Aorta (tissue), 5 donors: ENCODE data around the gene TMEFF2. TPM values are rescaled to one million over a fixed set of nuclear protein-coding genes. Genes with fewer than 3 reads are reported as not detected.

Experiments used
- ATAC-seq: fragments of 200-7000 bp; cut with Tn5 transposase; one replicate; pipeline ENCODE4 v1.9.1; 2022; ENCODE audit warnings: moderate library complexity; ENCODE audit not compliant: low FRiP score
- DNase-seq, 2 donors: peaks; one replicate each; pipeline ENCODE4 v3.0.0-alpha.2; 2020
- H3K27ac ChIP-seq, 2 donors: one replicate each; pipeline ENCODE4 v1.5.1; 2013; ENCODE audit warnings: low read length in 2 of 2, mild to moderate bottlenecking in 2 of 2, moderate library complexity in 2 of 2, control low read depth in 1 of 2, inconsistent platforms in 1 of 2, low read depth in 1 of 2
- H3K27me3 ChIP-seq, 2 donors: one replicate each; pipeline ENCODE4 v1.6.1; 2013; ENCODE audit warnings: control low read depth in 1 of 2, low read length in 1 of 2, mild to moderate bottlenecking in 1 of 2, moderate library complexity in 1 of 2; ENCODE audit not compliant: insufficient read depth in 2 of 2, control insufficient read depth in 1 of 2
- H3K36me3 ChIP-seq, 2 donors: one replicate each; pipeline ENCODE4 v1.6.1; 2013; ENCODE audit warnings: control low read depth in 1 of 2, low read length in 1 of 2, mild to moderate bottlenecking in 1 of 2; ENCODE audit not compliant: insufficient read depth in 2 of 2, control insufficient read depth in 1 of 2
- H3K4me1 ChIP-seq, 2 donors: one replicate each; pipeline ENCODE4 v1.6.1; 2013; ENCODE audit warnings: low read length in 2 of 2, control low read depth in 1 of 2, mild to moderate bottlenecking in 1 of 2, moderate library complexity in 1 of 2; ENCODE audit not compliant: insufficient read depth in 2 of 2, control insufficient read depth in 1 of 2
- H3K4me3 ChIP-seq, 2 donors: one replicate each; pipeline ENCODE4 v1.5.1; 2013; ENCODE audit warnings: low read length in 2 of 2, control low read depth in 1 of 2, mild to moderate bottlenecking in 1 of 2
- H3K9me3 ChIP-seq: one replicate; pipeline ENCODE4 v1.6.1; 2013; ENCODE audit warnings: mild to moderate bottlenecking, low read length; ENCODE audit not compliant: control insufficient read depth
- WGBS, 2 donors: extraction: QIAGEN DNeasy Blood & Tissue Kit; methylation state at CpG; one replicate each; pipeline ENCODE4 v1.1.7; 2013; 5-methylcytosine and 5-hydroxymethylcytosine counted together
- intact Hi-C, 2 donors: fragments of 100-400 bp; cut with DNase I; formaldehyde crosslinking; loops; one replicate each; pipeline versions ENCODE4 v1.14.2 to v1.15.0; 2022
- polyA plus RNA-seq, 2 donors: library from polyadenylated mRNA; stranded (reverse); fragments of 200-250 nt; gene quantifications; one replicate each; pipeline ENCODE4 v1.2.3, GENCODE V29; 2013
- total RNA-seq, 2 donors: library from RNA; stranded (reverse); fragmentation: NEBNext Ultra II Directional; extraction: Animal tissue kit (Norgen Biotek cat#: 25700); gene quantifications; one replicate each; pipeline ENCODE4 v1.2.1, GENCODE V29; 2021
- donor health status: healthy with polysubstance abuse.
- donor health status: Bipolar disorder and iron deficiency.
- donor health status: DM: no; HTN: no; CAD: no.
- donor health status: DM: no; HTN: no; CAD: no.
- donor health status: DM: yes; HTN: yes; CAD: no.

TMEFF2 gene
- total and polyA plus RNA-seq, 4 donors, result 0.12 TPM; not detected in 3

- intact Hi-C loops, result no loop called here
- DNase-seq (no peak), ATAC-seq (no peak)
- WGBS, 2 donors, result 84 to 90% methylated on average over 1 of the region's 1 CpG
- H3K4me3 ChIP-seq, result no peak overlapping the region
- H3K4me1 ChIP-seq, result no peaks in the 10 kb centered on the region
- no peak overlapping the region for H3K27ac ChIP-seq
- no peaks in the 10 kb centered on the region for H3K9me3 ChIP-seq
- no peaks in the 10 kb centered on the region for H3K27me3 ChIP-seq
- no peaks in the 10 kb centered on the region for H3K36me3 ChIP-seq
These were observed 156.6 kb downstream of the TMEFF2 start for GRCh38 chr2:192038110-192038509.

- Histone ChIP-seq H3K36me3 (no peaks in the 10 kb centered on the region), H3K4me3 (no peak overlapping the region), H3K4me1 (no peaks in the 10 kb centered on the region), H3K9me3 (no peaks in the 10 kb centered on the region), H3K27ac (no peak overlapping the region), H3K27me3 (no peaks in the 10 kb centered on the region)
- DNase-seq, result no peak
- 59 to 73% methylated on average over 3 of the region's 3 CpGs for WGBS, 2 donors
- intact Hi-C loops, result no loop called here
- no peak for ATAC-seq
These were observed 158.8 kb downstream of the TMEFF2 start for GRCh38 chr2:192035731-192036442.

- DNase-seq (no peak), ATAC-seq (no peak)
- no peaks in the 10 kb centered on the region for H3K4me1 ChIP-seq
- intact Hi-C loops, result no loop called here
- H3K9me3 ChIP-seq, result no peaks in the 10 kb centered on the region
- no peak overlapping the region for H3K27ac ChIP-seq
- H3K27me3 ChIP-seq, result no peaks in the 10 kb centered on the region
- no peaks in the 10 kb centered on the region for H3K36me3 ChIP-seq
- WGBS, 2 donors, result 96 to 98% methylated on average over 3 of the region's 3 CpGs
- no peak overlapping the region for H3K4me3 ChIP-seq
These were observed 163.9 kb downstream of the TMEFF2 start for GRCh38 chr2:192030856-192031255.

GRCh38 chr2:192030289-192030688 lies 164.4 kb downstream of the TMEFF2 start:
- 87 to 90% methylated on average over 1 of the region's 1 CpG for WGBS, 2 donors

GRCh38 chr2:192029089-192029488 lies 165.6 kb downstream of the TMEFF2 start:
- no peaks in the 10 kb centered on the region for H3K36me3 ChIP-seq
- H3K27ac ChIP-seq, result no peak overlapping the region
- no peaks in the 10 kb centered on the region for H3K27me3 ChIP-seq
- H3K4me3 ChIP-seq, result no peak overlapping the region
- ATAC-seq (no peak), DNase-seq (no peak)
- no peaks in the 10 kb centered on the region for H3K4me1 ChIP-seq
- no peaks in the 10 kb centered on the region for H3K9me3 ChIP-seq
- 70 to 84% methylated on average over 2 of the region's 2 CpGs for WGBS, 2 donors
- intact Hi-C loops, result no loop called here

More at GRCh38 chr2:192030289-192030688, 164.4 kb downstream of the TMEFF2 start:
- ATAC-seq, result no peak
- no peak for DNase-seq
- H3K4me3 ChIP-seq, result no peak overlapping the region
- no peak overlapping the region for H3K27ac ChIP-seq
- intact Hi-C loops, result no loop called here
- H3K36me3 ChIP-seq, result no peaks in the 10 kb centered on the region
- H3K27me3 ChIP-seq, result no peaks in the 10 kb centered on the region
- no peaks in the 10 kb centered on the region for H3K4me1 ChIP-seq
- no peaks in the 10 kb centered on the region for H3K9me3 ChIP-seq

- ATAC-seq (no peak), DNase-seq (no peak)
- Histone ChIP-seq H3K27me3 (no peaks in the 10 kb centered on the region), H3K9me3 (no peaks in the 10 kb centered on the region), H3K4me3 (no peak overlapping the region), H3K4me1 (no peaks in the 10 kb centered on the region), H3K36me3 (no peaks in the 10 kb centered on the region), H3K27ac (no peak overlapping the region)
- intact Hi-C loops, result no loop called here
- WGBS, 2 donors, result 82 to 90% methylated on average over 1 of the region's 1 CpG
These were observed 168.0 kb downstream of the TMEFF2 start for GRCh38 chr2:192026825-192027120.

GRCh38 chr2:192026059-192026824 lies 168.5 kb downstream of the TMEFF2 start:
- H3K36me3 ChIP-seq, result no peaks in the 10 kb centered on the region
- H3K4me3 ChIP-seq, result no peak overlapping the region
- ATAC-seq (no peak), DNase-seq (no peak)
- no peaks in the 10 kb centered on the region for H3K9me3 ChIP-seq
- no peaks in the 10 kb centered on the region for H3K27me3 ChIP-seq
- intact Hi-C loops, result no loop called here
- no peak overlapping the region for H3K27ac ChIP-seq
- H3K4me1 ChIP-seq, result no peaks in the 10 kb centered on the region
- WGBS, 2 donors, result 59 to 62% methylated on average over 7 of the region's 7 CpGs

GRCh38 chr2:192025637-192026036 lies 169.1 kb downstream of the TMEFF2 start:
- H3K27me3 ChIP-seq, result no peaks in the 10 kb centered on the region
- no peak overlapping the region for H3K4me3 ChIP-seq
- H3K4me1 ChIP-seq, result no peaks in the 10 kb centered on the region
- H3K36me3 ChIP-seq, result no peaks in the 10 kb centered on the region
- intact Hi-C loops, result no loop called here
- no peaks in the 10 kb centered on the region for H3K9me3 ChIP-seq
- ATAC-seq, result no peak
- DNase-seq, result no peak
- no peak overlapping the region for H3K27ac ChIP-seq
- 77 to 79% methylated on average over 4 of the region's 4 CpGs for WGBS, 2 donors

- no peak for ATAC-seq
- 83 to 86% methylated on average over 3 of the region's 3 CpGs for WGBS, 2 donors
- no peak overlapping the region for H3K27ac ChIP-seq
- DNase-seq, result no peak
- H3K4me1 ChIP-seq, result no peaks in the 10 kb centered on the region
- H3K27me3 ChIP-seq, result no peaks in the 10 kb centered on the region
- H3K36me3 ChIP-seq, result no peaks in the 10 kb centered on the region
- H3K4me3 ChIP-seq, result no peak overlapping the region
- no peaks in the 10 kb centered on the region for H3K9me3 ChIP-seq
- intact Hi-C loops, result no loop called here
These were observed 171.7 kb downstream of the TMEFF2 start for GRCh38 chr2:192023006-192023405.
